Hematopoietic multipotent progenitor cell treated with erythropoietin and hydrocortisone succinate and interleukin-3 and kit ligand, for 8 days (in vitro differentiated cells): ENCODE measurements around the gene GALNT10.

Experiments used
- DNase-seq: peaks from one replicate; pipeline ENCODE4 v3.0.0-alpha.2; 2015

GALNT10 gene

DNA sequence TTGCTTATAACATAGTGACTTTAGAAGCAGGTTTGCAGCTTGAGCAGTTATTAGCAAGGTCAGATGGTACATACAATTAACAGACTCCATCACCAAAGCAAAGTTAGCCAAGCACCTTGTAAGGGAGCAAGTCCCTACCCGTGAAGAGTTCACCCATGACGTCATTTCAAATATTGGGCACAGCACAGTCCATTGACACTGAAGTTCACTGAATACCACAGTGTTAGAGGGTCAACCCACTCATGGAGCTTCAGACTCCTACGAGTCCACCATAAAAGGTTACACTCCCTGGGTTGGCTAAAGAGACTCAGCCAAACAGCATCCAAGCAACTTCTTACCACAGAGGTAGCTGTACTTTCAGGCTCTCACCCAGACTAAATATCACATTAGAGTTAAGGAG is 77.5 kb downstream of the GALNT10 start:
- DNase-seq = no peak

DNA sequence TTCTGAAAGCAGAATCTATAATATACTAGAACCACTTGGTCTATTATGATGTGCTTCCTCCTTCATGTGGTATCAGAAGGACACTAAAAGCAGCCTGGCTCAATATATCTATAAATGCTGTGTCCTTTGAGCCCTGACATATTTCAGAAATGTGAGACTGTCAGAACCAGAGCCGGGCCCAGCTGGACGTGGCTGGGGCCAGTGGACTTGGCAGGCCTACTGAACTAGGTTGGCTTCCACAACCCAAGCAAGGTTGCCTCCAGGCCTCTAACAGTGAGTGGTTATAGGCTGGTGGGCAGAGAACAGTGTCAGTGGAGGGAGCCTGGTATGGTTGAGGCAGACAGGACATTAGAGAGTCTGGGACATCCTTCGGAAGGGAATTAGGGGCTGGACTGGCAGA is 78.9 kb downstream of the GALNT10 start:
- no peak for DNase-seq

- no peak for DNase-seq
These were observed 80.9 kb downstream of the GALNT10 start for GRCh38 chr5:154271466-154271865.

DNA sequence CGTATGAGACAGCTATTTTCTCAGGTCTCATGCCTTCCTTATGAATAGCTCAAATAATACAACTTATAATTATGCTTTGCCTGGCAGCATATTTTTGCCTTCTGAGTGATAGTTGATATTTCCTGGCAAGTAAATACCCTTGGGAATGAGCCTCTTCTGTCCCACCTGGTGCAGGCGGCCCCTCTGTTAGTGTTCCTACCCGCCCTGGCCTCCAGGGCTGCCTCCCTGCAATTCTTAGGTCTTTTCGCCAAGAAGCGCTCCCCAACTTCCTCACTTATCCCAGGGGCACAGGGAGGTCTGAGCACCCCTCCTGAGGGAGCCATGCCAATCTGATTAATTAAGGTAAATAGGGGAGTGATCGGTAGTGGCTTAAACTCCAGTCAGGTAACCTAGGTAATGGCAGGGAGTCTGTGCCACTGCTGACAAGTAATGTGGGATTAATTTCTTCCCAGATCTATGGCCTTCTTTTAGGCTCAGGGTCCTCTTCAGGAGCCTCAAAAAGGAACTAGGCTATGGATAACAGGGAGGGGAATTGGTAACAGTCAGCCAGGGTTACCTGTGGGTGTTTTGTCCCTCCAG is 81.5 kb downstream of the GALNT10 start:
- no peak for DNase-seq

GRCh38 chr5:154273028-154273617 is 82.6 kb downstream of the GALNT10 start:
- DNase-seq = peak; percentile 68

DNA sequence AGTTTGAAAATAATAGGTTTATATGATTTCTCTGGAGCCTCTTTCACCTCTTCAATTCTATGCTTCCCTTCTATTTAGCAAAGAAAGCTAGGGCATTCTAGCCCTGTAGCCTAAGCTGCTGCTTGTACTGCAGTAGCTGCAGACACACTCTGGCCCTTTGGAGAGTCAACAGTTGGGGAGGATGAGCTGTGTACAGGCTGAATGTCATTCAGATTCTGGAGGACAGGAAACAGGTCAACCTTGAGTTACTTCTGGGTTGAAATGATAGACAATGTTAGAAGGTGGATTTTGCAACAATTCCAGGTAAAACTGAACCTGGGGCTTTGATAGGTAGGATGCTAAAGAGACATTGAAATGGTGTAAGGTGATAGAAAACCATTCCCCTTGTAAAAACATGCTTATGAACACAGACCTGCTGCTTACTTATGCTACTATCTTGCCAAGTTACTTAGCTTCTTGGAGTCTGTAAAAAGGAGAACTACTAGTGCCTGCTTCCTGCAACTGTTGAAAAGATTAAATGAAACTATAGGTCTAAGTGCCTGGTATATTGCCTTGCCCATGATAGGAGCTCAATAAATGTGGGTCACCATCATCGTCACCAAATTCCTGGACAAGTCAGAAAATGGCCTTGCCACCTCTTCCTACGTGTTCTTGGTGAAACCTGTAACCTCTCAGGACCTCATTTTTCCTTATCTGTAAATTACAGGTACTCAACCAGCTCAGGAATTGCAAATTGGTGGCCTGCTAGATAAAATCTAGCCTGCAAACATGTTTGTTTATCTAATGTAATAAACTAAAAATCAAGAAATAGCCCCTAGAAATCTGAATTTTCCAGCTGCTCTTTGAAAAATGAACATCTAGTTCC is 83.7 kb downstream of the GALNT10 start:
- DNase-seq = no peak

GRCh38 chr5:154274828-154275185 is 84.3 kb downstream of the GALNT10 start:
- DNase-seq = no peak

DNA sequence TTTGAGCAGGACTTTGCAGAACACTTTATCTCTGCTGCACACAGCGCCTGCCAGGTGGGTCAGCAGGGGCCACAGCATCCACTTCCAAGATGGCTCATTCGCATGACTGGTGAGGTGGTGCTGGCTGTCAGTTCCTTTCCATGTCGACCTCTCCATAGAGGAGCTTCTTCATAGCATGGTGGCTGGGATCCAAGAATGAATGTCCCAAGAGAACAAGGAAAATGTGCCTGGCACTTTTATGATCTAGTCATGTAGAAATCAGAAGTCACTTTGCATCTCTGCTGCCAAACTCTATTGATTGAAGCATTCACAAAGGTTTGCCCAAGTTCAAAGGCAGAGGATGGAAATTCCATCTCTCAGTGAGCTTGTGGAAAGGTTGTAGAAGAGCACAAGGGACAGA is 85.0 kb downstream of the GALNT10 start:
- no peak for DNase-seq

- no peak for DNase-seq
These were observed 85.9 kb downstream of the GALNT10 start for GRCh38 chr5:154276261-154276972.

DNA sequence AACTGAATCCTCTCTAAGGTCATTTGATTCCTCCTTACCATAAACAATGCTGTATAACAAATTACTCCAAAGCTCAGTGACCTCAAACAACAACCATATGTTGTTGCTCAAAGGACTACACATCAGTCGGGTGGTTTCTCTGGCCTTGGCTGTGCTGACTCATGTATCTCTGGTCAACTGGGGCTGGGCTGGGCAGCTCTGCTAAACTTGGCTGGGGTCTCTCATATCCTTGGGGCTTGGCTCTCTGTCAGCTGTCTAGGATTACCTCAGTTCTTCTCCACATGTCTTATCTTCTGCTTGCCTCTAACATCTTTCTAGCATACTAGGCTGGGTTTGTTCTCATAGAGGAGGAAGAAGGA is 86.4 kb downstream of the GALNT10 start:
- peak; percentile 78 for DNase-seq

GRCh38 chr5:154277499-154277898 is 87.0 kb downstream of the GALNT10 start:
- no peak for DNase-seq

GRCh38 chr5:154278186-154278585 is 87.7 kb downstream of the GALNT10 start:
- no peak for DNase-seq

DNA sequence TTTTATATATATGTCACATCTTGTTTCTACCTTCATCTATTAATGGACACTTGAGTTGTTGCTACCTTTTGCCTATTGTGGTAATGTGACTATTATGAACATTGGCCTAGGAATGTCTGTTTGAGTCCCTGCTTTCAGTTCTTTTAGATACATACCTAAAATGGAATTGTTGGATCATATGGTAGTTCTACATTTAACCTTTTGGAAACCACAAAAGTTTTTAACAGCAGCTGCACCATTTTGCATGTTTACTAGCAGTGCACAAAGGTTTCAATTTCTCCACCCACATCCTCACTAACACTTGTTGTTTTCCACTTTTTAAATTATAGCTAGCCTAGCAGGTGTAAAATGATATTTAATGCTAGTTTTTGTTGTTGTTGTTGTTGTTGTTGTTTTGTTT is 88.4 kb downstream of the GALNT10 start:
- DNase-seq = no peak

DNA sequence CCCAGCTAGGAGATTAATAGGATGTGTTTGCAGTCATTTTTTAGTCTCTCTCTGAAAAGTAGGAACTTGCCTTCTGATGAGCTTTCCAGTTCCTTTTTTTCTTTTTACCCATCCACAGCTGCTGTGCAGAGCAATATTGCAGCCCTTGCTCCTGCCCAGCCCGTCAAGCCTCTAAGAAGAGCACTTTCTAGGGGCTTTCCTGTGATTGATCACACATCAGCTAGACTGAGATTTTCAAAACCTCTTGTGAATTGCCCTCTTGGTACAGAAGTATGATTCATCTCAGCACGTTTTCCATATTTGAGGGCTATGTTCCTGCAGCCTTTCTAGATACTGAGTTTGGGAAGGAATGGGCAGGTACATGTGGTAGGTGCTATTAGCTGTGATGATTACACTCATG is 93.9 kb downstream of the GALNT10 start:
- DNase-seq = no peak

GRCh38 chr5:154285661-154286408 is 95.3 kb downstream of the GALNT10 start:
- DNase-seq = no peak

- no peak for DNase-seq
These were observed 96.0 kb downstream of the GALNT10 start for GRCh38 chr5:154286557-154286956.

DNA sequence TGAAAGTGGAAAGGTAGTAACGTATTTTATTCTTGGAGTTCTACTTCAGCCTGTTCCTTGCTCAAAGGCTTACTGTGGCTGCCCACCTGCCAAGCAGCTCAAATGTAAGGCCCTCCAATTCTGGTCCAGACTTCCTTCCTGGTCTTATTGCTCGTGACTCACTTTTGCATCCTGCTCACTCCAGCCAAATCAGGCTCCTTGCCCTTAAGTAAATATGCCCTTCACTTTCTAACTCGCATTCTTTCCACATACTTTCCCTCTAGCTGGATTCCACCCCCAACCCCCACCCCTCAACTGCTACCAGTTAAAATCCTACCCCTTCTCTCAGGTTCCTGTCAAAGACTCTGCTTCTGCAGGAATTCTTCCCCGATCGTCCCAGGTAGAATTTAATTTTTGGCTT is 96.6 kb downstream of the GALNT10 start:
- no peak for DNase-seq

DNA sequence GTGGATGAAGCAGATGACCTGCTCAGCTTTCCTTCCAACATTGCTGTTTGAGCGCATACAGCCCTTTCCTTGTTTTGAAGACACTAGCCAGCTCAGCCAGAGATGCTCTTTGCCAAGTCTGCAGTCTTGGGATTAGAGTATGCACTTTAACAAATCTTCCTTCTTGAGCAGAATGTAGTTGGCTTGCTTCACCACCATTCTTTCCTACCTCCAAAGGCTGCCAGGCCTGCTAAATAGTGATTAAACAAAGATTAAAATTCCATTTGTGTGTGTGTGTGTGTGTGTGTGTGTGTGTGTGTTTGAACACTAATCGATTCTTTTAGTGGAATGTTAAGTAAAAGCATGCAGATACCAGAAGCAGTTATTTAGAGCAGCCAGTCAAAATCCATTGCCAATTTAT is 97.6 kb downstream of the GALNT10 start:
- no peak for DNase-seq

DNA sequence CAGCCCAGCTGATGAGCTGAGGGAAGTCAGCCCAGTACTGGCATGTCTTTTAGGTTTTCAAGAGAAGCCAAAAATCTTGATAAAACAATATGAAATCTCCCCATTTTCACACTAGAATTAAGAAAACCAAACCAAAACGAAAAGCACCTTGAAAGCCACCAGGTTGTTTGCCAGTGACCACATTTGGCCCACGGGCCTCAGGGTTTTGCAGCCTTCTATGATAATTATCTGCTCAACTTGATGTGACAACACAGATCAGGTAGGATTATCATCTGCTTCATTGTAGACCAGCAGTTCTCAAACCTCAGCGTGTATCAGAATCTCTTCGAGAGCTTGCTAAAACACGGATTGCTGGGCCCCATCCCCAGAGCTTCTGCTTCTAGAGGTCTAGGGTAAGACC is 101.4 kb downstream of the GALNT10 start:
- no peak for DNase-seq

- DNase-seq = no peak
These were observed 102.7 kb downstream of the GALNT10 start for GRCh38 chr5:154293219-154293618.

- no peak for DNase-seq
These were observed 105.0 kb downstream of the GALNT10 start for GRCh38 chr5:154295551-154295950.

- no peak for DNase-seq
These were observed 106.1 kb downstream of the GALNT10 start for GRCh38 chr5:154296525-154297159.

- no peak for DNase-seq
These were observed 107.5 kb downstream of the GALNT10 start for GRCh38 chr5:154298065-154298464.
